Upper lobe of left lung (tissue), 6 donors: Measurements from ENCODE around the gene RAP1GAP. TPM values are rescaled to one million over a fixed set of nuclear protein-coding genes. Genes with fewer than 3 reads are reported as not detected.

Experiments
- ATAC-seq, 2 donors: fragments of 200-7000 bp; cut with Tn5 transposase; one replicate each; pipeline ENCODE4 v1.9.1; 2022; ENCODE audit warnings: mild to moderate bottlenecking in 2 of 2, moderate library complexity in 2 of 2; ENCODE audit not compliant: low FRiP score in 2 of 2
- DNase-seq, 2 donors: peaks; one replicate each; pipeline ENCODE4 v3.0.0-alpha.2; 2019 to 2020
- H3K27ac ChIP-seq, 4 donors: fragments of 200-600 bp; sonication (generic); one replicate each; pipeline ENCODE4 v1.5.1; 2016 to 2019
- H3K27me3 ChIP-seq, 4 donors: fragments of 200-600 bp; sonication (generic); one replicate each; pipeline ENCODE4 v1.5.1; 2017 to 2019
- H3K36me3 ChIP-seq, 4 donors: fragments of 200-600 bp; sonication (generic); one replicate each; pipeline ENCODE4 v1.5.1; 2016 to 2019
- H3K4me1 ChIP-seq, 4 donors: fragments of 200-600 bp; sonication (generic); one replicate each; pipeline ENCODE4 v1.5.1; 2018 to 2019
- H3K4me3 ChIP-seq, 4 donors: fragments of 200-600 bp; sonication (generic); one replicate each; pipeline ENCODE4 v1.5.1; 2017 to 2019; ENCODE audit warnings: mild to moderate bottlenecking in 2 of 4, moderate library complexity in 1 of 4
- H3K9me3 ChIP-seq, 4 donors: fragments of 200-600 bp; sonication (generic); one replicate each; pipeline ENCODE4 v1.5.1; 2018 to 2019
- CTCF ChIP-seq, 6 experiments: fragments of 450-650 bp in 4 of 6; fragments of 200-600 bp in 2 of 6; sonication (generic) in 2 of 6; IDR thresholded peaks; one replicate each; pipeline ENCODE4 v1.5.1; 2016 to 2019; ENCODE audit warnings: antibody characterized with exemption in 6 of 6
- EP300 ChIP-seq, 4 donors: sonication (generic); formaldehyde crosslinking; IDR thresholded peaks; one replicate each; pipeline ENCODE4 v1.5.1; 2017; ENCODE audit warnings: antibody characterized with exemption in 4 of 4, control low read depth in 2 of 4
- POLR2A ChIP-seq, 4 donors: fragments of 450-650 bp; IDR thresholded peaks; one replicate each; pipeline ENCODE4 v1.5.1; 2016 to 2017; ENCODE audit warnings: antibody characterized with exemption in 4 of 4, mild to moderate bottlenecking in 2 of 4
- POLR2AphosphoS5 ChIP-seq, 2 donors: sonication (generic); formaldehyde crosslinking; IDR thresholded peaks; one replicate each; pipeline ENCODE4 v1.5.1; 2017; ENCODE audit warnings: antibody characterized with exemption in 2 of 2
- WGBS, 2 donors: methylation state at CpG; one replicate each; pipeline ENCODE4 v1.1.5; 2017 to 2018; 5-methylcytosine and 5-hydroxymethylcytosine counted together
- total RNA-seq, 6 donors: library from RNA; depleted of rRNA in 4 of 6; stranded (reverse); fragments of >200 nt in 4 of 6; gene quantifications; one replicate each; pipeline versions ENCODE4 v1.1.0 to v1.2.1, GENCODE V29; 2016 to 2021
- donor health status: DM: no; HTN: no; CAD: no; lungs with moderate emphysema.
- donor health status: DM: no; HTN: yes; CAD: no; lungs with severe emphysema.

Gene RAP1GAP
- 10 to 100 TPM; 26.9 to 65.2 (median 36.7) TPM for total RNA-seq

GRCh38 chr1:21669258-21670058, at the start of gene RAP1GAP:
Gene RAP1GAP (minus strand): TSS chr1:21669357. CDS start chr1:21620032, 49,325 bp downstream.
- H3K9me3 ChIP-seq: no peaks in the 10 kb centered on the region
- DNase-seq (peak in 1 of 2 donors; percentile 90), ATAC-seq (peak in 1 of 2 donors; percentile 44)
- 1 to 4% methylated on average over 8 to 32 of the region's 64 CpGs for WGBS, 2 donors
- H3K27me3 ChIP-seq: peaks cover 0 to 23% (median 13%) of the 10 kb centered on the region in 4 donors
- peaks cover 30 to 55% (median 42%) of the 10 kb centered on the region in 4 donors for H3K4me1 ChIP-seq
- H3K4me3 ChIP-seq: peak within 1 kb of the TSS in 3 of 4 donors; percentile 38 to 52 (median 50)
- H3K27ac ChIP-seq: no peak within 1 kb of the TSS
- no peaks in the 10 kb centered on the region for H3K36me3 ChIP-seq
- TF ChIP-seq POLR2A (IDR thresholded peaks at IDR 0.05) (no peak), EP300 (IDR thresholded peaks at IDR 0.05) (no peak), POLR2AphosphoS5 (IDR thresholded peaks at IDR 0.05) (no peak), CTCF (IDR thresholded peaks at IDR 0.05) (peak in 1 of 6 experiments; percentile 9)

GRCh38 chr1:21716169-21716568, 47.0 kb upstream of the RAP1GAP start:
- no peaks in the 10 kb centered on the region for H3K27me3 ChIP-seq
- H3K36me3 ChIP-seq: peaks cover 6 to 99% (median 62%) of the 10 kb centered on the region in 4 donors
- ATAC-seq (no peak), DNase-seq (no peak)
- TF ChIP-seq EP300 (IDR thresholded peaks at IDR 0.05): no peak
- no peak for TF ChIP-seq POLR2A (IDR thresholded peaks at IDR 0.05)
- no peak for TF ChIP-seq POLR2AphosphoS5 (IDR thresholded peaks at IDR 0.05)
- no peak for TF ChIP-seq CTCF (IDR thresholded peaks at IDR 0.05)
- no peak overlapping the region for H3K4me3 ChIP-seq
- H3K9me3 ChIP-seq: no peaks in the 10 kb centered on the region
- H3K4me1 ChIP-seq: no peaks in the 10 kb centered on the region
- WGBS, 2 donors: 74 to 82% methylated on average over 2 of the region's 2 CpGs
- H3K27ac ChIP-seq: no peak overlapping the region

- H3K36me3 ChIP-seq: peaks cover 9 to 87% (median 29%) of the 10 kb centered on the region in 4 donors
- no peak overlapping the region for H3K27ac ChIP-seq
- H3K9me3 ChIP-seq: no peaks in the 10 kb centered on the region
- peaks cover 0 to 6% (median 0%) of the 10 kb centered on the region in 4 donors for H3K4me1 ChIP-seq
- H3K4me3 ChIP-seq: no peak overlapping the region
- H3K27me3 ChIP-seq: no peaks in the 10 kb centered on the region
- no peak for TF ChIP-seq EP300 (IDR thresholded peaks at IDR 0.05)
- no peak for TF ChIP-seq CTCF (IDR thresholded peaks at IDR 0.05)
- TF ChIP-seq POLR2A (IDR thresholded peaks at IDR 0.05): no peak
- no peak for TF ChIP-seq POLR2AphosphoS5 (IDR thresholded peaks at IDR 0.05)
- no peak for ATAC-seq
- WGBS, 2 donors: 93 to 96% methylated on average over 4 of the region's 4 CpGs
- DNase-seq: no peak
These were observed 38.7 kb upstream of the RAP1GAP start for GRCh38 chr1:21707891-21708290.

GRCh38 chr1:21707086-21707840, 38.1 kb upstream of the RAP1GAP start:
- DNase-seq: no peak
- Histone ChIP-seq H3K9me3 (no peaks in the 10 kb centered on the region), H3K4me1 (peaks cover 0 to 6% (median 0%) of the 10 kb centered on the region in 4 donors), H3K27ac (no peak overlapping the region), H3K27me3 (no peaks in the 10 kb centered on the region), H3K4me3 (no peak overlapping the region), H3K36me3 (peaks cover 9 to 87% (median 26%) of the 10 kb centered on the region in 4 donors)
- 72 to 74% methylated on average over 5 of the region's 5 CpGs for WGBS, 2 donors
- TF ChIP-seq POLR2AphosphoS5 (IDR thresholded peaks at IDR 0.05) (no peak), CTCF (IDR thresholded peaks at IDR 0.05) (no peak), POLR2A (IDR thresholded peaks at IDR 0.05) (no peak), EP300 (IDR thresholded peaks at IDR 0.05) (no peak)
- no peak for ATAC-seq
